Stomach (tissue), 4 donors: Measurements from ENCODE around the gene SHISA5.
A peak's percentile ranks its signal among the peaks of the same experiment; 100 is the strongest.

ENCODE experiments used
- EP300 ChIP-seq: sonication (generic); formaldehyde crosslinking; IDR thresholded peaks from one replicate; pipeline ENCODE4 v1.6.1; 2017; ENCODE audit warnings: antibody characterized with exemption
- POLR2A ChIP-seq, 4 donors: fragments of 450-650 bp; IDR thresholded peaks; one replicate each; pipeline ENCODE4 v1.6.1; 2016; ENCODE audit warnings: antibody characterized with exemption in 4 of 4, control low read depth in 2 of 4, mild to moderate bottlenecking in 1 of 4, moderate library complexity in 1 of 4
- POLR2AphosphoS5 ChIP-seq, 3 donors: sonication (generic); formaldehyde crosslinking; IDR thresholded peaks; one replicate each; pipeline ENCODE4 v1.6.1; 2016; ENCODE audit warnings: antibody characterized with exemption in 3 of 3
- TF ChIP-seq, protein P1 (sequence below), 7 experiments: fragments of 450-650 bp in 4 of 7; fragments of 200-600 bp in 3 of 7; sonication (generic) in 3 of 7; IDR thresholded peaks; one replicate each; pipeline ENCODE4 v1.5.1; 2016 to 2019; ENCODE audit warnings: antibody characterized with exemption in 7 of 7, control low read depth in 2 of 7, mild to moderate bottlenecking in 1 of 7

DNA sequence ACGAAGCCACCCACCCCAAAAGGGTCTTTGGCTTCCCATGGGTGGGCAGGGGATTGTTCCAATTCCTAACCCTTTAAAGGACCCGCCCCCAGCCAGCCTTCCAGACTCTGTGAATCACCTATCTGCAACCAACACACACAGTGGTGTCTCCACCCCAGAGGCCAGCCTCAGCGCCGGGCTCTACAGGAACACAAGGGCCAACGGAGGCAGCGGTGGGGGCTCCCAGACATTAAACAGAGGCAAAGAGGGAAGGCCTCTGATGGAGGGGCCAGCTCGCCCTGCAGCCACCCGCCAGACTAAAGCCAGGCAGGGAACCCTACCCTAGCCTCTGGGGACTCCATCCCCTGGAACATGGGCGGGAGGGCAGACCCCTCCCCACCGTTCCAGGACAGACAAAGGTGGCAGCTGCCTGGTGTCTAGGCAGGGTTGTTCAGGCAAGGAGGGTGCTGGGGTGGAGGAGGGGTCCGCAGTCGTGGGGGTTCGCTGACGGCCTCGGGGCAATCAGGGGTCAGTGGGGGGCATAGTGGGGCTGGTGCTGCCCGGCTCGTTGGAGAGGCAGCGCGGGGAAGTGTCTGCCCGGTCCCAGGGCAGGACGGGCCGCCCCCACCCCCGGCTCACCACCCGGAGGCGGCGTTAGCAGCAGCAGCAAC lies 448 bp downstream of the SHISA5 start:
- no peak for TF ChIP-seq POLR2A (IDR thresholded peaks at IDR 0.05)
- TF ChIP-seq, protein P1, sequence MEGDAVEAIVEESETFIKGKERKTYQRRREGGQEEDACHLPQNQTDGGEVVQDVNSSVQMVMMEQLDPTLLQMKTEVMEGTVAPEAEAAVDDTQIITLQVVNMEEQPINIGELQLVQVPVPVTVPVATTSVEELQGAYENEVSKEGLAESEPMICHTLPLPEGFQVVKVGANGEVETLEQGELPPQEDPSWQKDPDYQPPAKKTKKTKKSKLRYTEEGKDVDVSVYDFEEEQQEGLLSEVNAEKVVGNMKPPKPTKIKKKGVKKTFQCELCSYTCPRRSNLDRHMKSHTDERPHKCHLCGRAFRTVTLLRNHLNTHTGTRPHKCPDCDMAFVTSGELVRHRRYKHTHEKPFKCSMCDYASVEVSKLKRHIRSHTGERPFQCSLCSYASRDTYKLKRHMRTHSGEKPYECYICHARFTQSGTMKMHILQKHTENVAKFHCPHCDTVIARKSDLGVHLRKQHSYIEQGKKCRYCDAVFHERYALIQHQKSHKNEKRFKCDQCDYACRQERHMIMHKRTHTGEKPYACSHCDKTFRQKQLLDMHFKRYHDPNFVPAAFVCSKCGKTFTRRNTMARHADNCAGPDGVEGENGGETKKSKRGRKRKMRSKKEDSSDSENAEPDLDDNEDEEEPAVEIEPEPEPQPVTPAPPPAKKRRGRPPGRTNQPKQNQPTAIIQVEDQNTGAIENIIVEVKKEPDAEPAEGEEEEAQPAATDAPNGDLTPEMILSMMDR (IDR thresholded peaks at IDR 0.05) = no peak
- no peak for TF ChIP-seq EP300
- TF ChIP-seq POLR2AphosphoS5 (IDR thresholded peaks at IDR 0.05) = peak in 2 of 3 donors; percentile 43 to 56
